C1 segment of cervical spinal cord (tissue), 14 donors: Measurements from ENCODE around the gene FCHO1.
A peak's percentile ranks its signal among the peaks of the same experiment; 100 is the strongest.
"Not testable (repeated sequence)": the region's sequence is repeated elsewhere in the genome, so short reads cannot be mapped to it uniquely, and the experiment has no call there.

ENCODE experiments used
- DNase-seq, 14 donors: peaks; one replicate each; lab custom pipeline; 2025; lab: John Stamatoyannopoulos, UW

Gene FCHO1

GRCh38 chr19:17762505-17763229 is 11.4 kb downstream of the FCHO1 start:
- peak in 5 of 14 donors; percentile 8 to 21 (median 14) for DNase-seq

- DNase-seq: no peak
Observed at GRCh38 chr19:17764348-17764747, 13.1 kb downstream of the FCHO1 start.

- peak in 6 of 14 donors; percentile 17 to 38 (median 22) for DNase-seq
Observed at GRCh38 chr19:17765069-17765618, 13.9 kb downstream of the FCHO1 start.

GRCh38 chr19:17766543-17767131 is 15.4 kb downstream of the FCHO1 start:
- peak in 10 of 14 donors; percentile 3 to 65 (median 40) for DNase-seq

GRCh38 chr19:17767559-17767958 is 16.3 kb downstream of the FCHO1 start:
- no peak for DNase-seq

GRCh38 chr19:17770613-17771012 is 19.3 kb downstream of the FCHO1 start:
- DNase-seq: no peak

GRCh38 chr19:17772172-17772571 is 20.9 kb downstream of the FCHO1 start:
- no peak for DNase-seq

- DNase-seq: peak in 2 of 14 donors; percentile 2 to 4
Observed at GRCh38 chr19:17775245-17775927, 24.1 kb downstream of the FCHO1 start.

GRCh38 chr19:17775991-17776803 is 24.9 kb downstream of the FCHO1 start:
- DNase-seq: no peak

GRCh38 chr19:17777840-17778239 is 26.6 kb downstream of the FCHO1 start:
- DNase-seq: not testable (repeated sequence)

GRCh38 chr19:17778251-17778967 is 27.1 kb downstream of the FCHO1 start:
- peak in 1 of 14 donors; percentile 16 for DNase-seq

GRCh38 chr19:17778968-17779929 is 28.0 kb downstream of the FCHO1 start:
- DNase-seq: peak in 8 of 14 donors; percentile 8 to 33 (median 22)

GRCh38 chr19:17780781-17781180 is 29.5 kb downstream of the FCHO1 start:
- DNase-seq: no peak

- DNase-seq: not testable (repeated sequence)
Observed at GRCh38 chr19:17783721-17784120, 32.4 kb downstream of the FCHO1 start.

- peak in 9 of 14 donors; percentile 7 to 40 (median 20) for DNase-seq
Observed at GRCh38 chr19:17784201-17785008, 33.1 kb downstream of the FCHO1 start.

- DNase-seq: no peak
Observed at GRCh38 chr19:17787274-17787913, 36.1 kb downstream of the FCHO1 start.

- no peak for DNase-seq
Observed at GRCh38 chr19:17788632-17789031, 37.4 kb downstream of the FCHO1 start.
